ENCODE data around the gene STX7.

DNA sequence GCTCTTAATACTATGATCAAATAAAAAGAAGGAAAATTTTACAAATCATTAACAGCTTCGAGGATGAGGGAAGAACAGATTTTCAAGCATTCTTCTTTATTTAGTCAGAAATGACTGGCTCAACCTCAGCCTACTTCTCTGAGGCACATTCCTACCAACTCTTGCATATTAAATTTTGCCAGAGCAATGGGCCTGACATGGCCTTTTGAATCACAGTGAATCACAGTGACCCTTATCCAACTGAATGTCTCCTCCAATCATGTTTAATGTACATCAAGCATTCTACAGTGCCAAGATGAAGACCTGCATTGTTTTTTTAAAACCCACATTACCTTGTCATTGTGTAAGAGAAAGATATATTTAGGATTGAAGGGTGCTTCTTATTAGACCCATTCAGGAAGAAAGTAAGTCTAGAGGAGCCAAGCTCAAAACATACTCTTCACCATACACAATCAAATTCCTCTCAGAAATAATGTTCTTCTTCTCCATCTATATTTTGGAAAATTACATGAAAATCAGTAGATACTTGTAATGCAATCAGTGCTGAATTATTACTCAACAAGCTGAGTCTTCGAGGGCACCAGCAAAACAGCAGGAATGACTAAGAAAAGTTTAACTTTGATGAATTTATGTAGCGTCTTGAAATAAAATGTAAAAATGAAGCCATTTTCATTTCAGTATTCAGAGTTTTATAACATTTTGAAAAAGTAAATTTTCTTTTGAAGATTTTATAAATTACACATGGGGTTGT, 67.5 kb downstream of the STX7 start:
- TF ChIP-seq, protein P1, sequence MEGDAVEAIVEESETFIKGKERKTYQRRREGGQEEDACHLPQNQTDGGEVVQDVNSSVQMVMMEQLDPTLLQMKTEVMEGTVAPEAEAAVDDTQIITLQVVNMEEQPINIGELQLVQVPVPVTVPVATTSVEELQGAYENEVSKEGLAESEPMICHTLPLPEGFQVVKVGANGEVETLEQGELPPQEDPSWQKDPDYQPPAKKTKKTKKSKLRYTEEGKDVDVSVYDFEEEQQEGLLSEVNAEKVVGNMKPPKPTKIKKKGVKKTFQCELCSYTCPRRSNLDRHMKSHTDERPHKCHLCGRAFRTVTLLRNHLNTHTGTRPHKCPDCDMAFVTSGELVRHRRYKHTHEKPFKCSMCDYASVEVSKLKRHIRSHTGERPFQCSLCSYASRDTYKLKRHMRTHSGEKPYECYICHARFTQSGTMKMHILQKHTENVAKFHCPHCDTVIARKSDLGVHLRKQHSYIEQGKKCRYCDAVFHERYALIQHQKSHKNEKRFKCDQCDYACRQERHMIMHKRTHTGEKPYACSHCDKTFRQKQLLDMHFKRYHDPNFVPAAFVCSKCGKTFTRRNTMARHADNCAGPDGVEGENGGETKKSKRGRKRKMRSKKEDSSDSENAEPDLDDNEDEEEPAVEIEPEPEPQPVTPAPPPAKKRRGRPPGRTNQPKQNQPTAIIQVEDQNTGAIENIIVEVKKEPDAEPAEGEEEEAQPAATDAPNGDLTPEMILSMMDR (IDR thresholded peaks at IDR 0.05) = no peak
- TF ChIP-seq POLR2A (IDR thresholded peaks at IDR 0.05) (no peak), EP300 (IDR thresholded peaks at IDR 0.05) (no peak)
